ENCODE data around the gene EXTL2. TPM values are rescaled to one million over a fixed set of nuclear protein-coding genes. Genes with fewer than 3 reads are reported as not detected.

The EXTL2 gene
- total RNA-seq, 2 experiments from 2014 or later = 4.5 to 5.0 TPM

- POLR2A ChIA-PET = interaction anchor here (0.6 kb wide), 1 partner anchor 9 kb away, joined by 3 read pairs; no protein-coding TSS in a partner anchor
- CTCF ChIA-PET = interaction anchor here (0.9 to 1.8 kb wide), 4 partner anchors 11 to 360 kb away, joined by 3 to 4 read pairs (median 4); no protein-coding TSS in a partner anchor
- no peak overlapping the region for H3K27ac Mint-ChIP-seq
- H3K36me3 Mint-ChIP-seq (ENCODE audit: low read depth) = peaks cover 33% of the 10 kb centered on the region
- ATAC-seq = no peak
- peaks cover 16% of the 10 kb centered on the region for H3K9me3 Mint-ChIP-seq (ENCODE audit: low read depth)
- peaks cover 62% of the 10 kb centered on the region for H3K4me1 Mint-ChIP-seq
- H3K27me3 Mint-ChIP-seq = no peaks in the 10 kb centered on the region
- DNase-seq = no peak
- intact Hi-C loops (cut with DNase I, micrococcal nuclease) = loop anchor here in 1 of 2 experiments (5.0 kb wide), 1 partner anchor 79 kb away; no protein-coding TSS in a partner anchor
- no peak overlapping the region for H3K4me3 Mint-ChIP-seq
These were observed 33.5 kb upstream of the EXTL2 start for GRCh38 chr1:100928128-100928527.

GRCh38 chr1:100927276-100927675, 32.6 kb upstream of the EXTL2 start:
- POLR2A ChIA-PET = no interaction called here
- peaks cover 31% of the 10 kb centered on the region for H3K36me3 Mint-ChIP-seq (ENCODE audit: low read depth)
- DNase-seq = peak; percentile 55
- peak; percentile 78 for ATAC-seq
- no peak overlapping the region for H3K4me3 Mint-ChIP-seq
- CTCF ChIA-PET = interaction anchor here (0.6 to 1.1 kb wide), 5 partner anchors 101 to 364 kb away, joined by 3 to 5 read pairs (median 4); no protein-coding TSS in a partner anchor
- peaks cover 64% of the 10 kb centered on the region for H3K4me1 Mint-ChIP-seq
- no peaks in the 10 kb centered on the region for H3K27me3 Mint-ChIP-seq
- H3K9me3 Mint-ChIP-seq (ENCODE audit: low read depth) = peaks cover 14% of the 10 kb centered on the region
- H3K27ac Mint-ChIP-seq = no peak overlapping the region
- intact Hi-C loops (cut with DNase I, micrococcal nuclease) = loop anchor here in 1 of 2 experiments (2.0 to 5.0 kb wide), 2 partner anchors 80 to 210 kb away; no protein-coding TSS in a partner anchor

GRCh38 chr1:100926240-100926639, 31.6 kb upstream of the EXTL2 start:
- peaks cover 29% of the 10 kb centered on the region for H3K36me3 Mint-ChIP-seq (ENCODE audit: low read depth)
- CTCF ChIA-PET = interaction anchor here (6.2 kb wide), 1 partner anchor 363 kb away, joined by 98 read pairs; no protein-coding TSS in a partner anchor
- H3K4me3 Mint-ChIP-seq = no peak overlapping the region
- H3K27ac Mint-ChIP-seq = peak overlapping the region; percentile 87
- no peaks in the 10 kb centered on the region for H3K27me3 Mint-ChIP-seq
- DNase-seq = no peak
- peaks cover 60% of the 10 kb centered on the region for H3K4me1 Mint-ChIP-seq
- intact Hi-C loops (cut with DNase I, micrococcal nuclease) = loop anchor here in 1 of 2 experiments (2.0 to 5.0 kb wide), 2 partner anchors 81 to 211 kb away; no protein-coding TSS in a partner anchor
- peaks cover 14% of the 10 kb centered on the region for H3K9me3 Mint-ChIP-seq (ENCODE audit: low read depth)
- POLR2A ChIA-PET = no interaction called here
- ATAC-seq = peak; percentile 22

- DNase-seq (no peak), ATAC-seq (no peak)
- Mint-ChIP-seq H3K27me3 (no peaks in the 10 kb centered on the region), H3K36me3 (ENCODE audit: low read depth) (peaks cover 25% of the 10 kb centered on the region), H3K27ac (peak overlapping the region; percentile 87), H3K4me3 (no peak overlapping the region), H3K9me3 (ENCODE audit: low read depth) (peaks cover 14% of the 10 kb centered on the region), H3K4me1 (peaks cover 54% of the 10 kb centered on the region)
- CTCF ChIA-PET = interaction anchor here (0.9 to 6.2 kb wide), 4 partner anchors 10 to 433 kb away, joined by 3 to 98 read pairs (median 4); no protein-coding TSS in a partner anchor
- intact Hi-C loops (cut with DNase I, micrococcal nuclease) = loop anchor here (2.0 to 5.0 kb wide), 5 partner anchors 82 to 254 kb away; partner anchors contain the start of gene DPH5 (in 1 of the 2)
- POLR2A ChIA-PET = no interaction called here
These were observed 30.3 kb upstream of the EXTL2 start for GRCh38 chr1:100924991-100925390.

GRCh38 chr1:100924212-100924611, 29.6 kb upstream of the EXTL2 start:
- POLR2A ChIA-PET = no interaction called here
- no peaks in the 10 kb centered on the region for H3K27me3 Mint-ChIP-seq
- peak; percentile 43 for ATAC-seq
- H3K36me3 Mint-ChIP-seq (ENCODE audit: low read depth) = peaks cover 23% of the 10 kb centered on the region
- H3K4me3 Mint-ChIP-seq = no peak overlapping the region
- H3K4me1 Mint-ChIP-seq = peaks cover 50% of the 10 kb centered on the region
- CTCF ChIA-PET = interaction anchor here (1.5 to 6.2 kb wide), 4 partner anchors 320 to 433 kb away, joined by 5 to 98 read pairs (median 6); no protein-coding TSS in a partner anchor
- peak; percentile 59 for DNase-seq
- intact Hi-C loops (cut with DNase I, micrococcal nuclease) = loop anchor here (2.0 to 5.0 kb wide), 4 partner anchors 103 to 255 kb away; partner anchors contain the start of gene DPH5 (in 1 of the 2)
- peak overlapping the region; percentile 87 for H3K27ac Mint-ChIP-seq
- H3K9me3 Mint-ChIP-seq (ENCODE audit: low read depth) = peaks cover 14% of the 10 kb centered on the region

GRCh38 chr1:100921110-100921706, 26.6 kb upstream of the EXTL2 start:
- peaks cover 43% of the 10 kb centered on the region for H3K4me1 Mint-ChIP-seq
- CTCF ChIA-PET = interaction anchor here (0.6 to 6.2 kb wide), 28 partner anchors 10 to 437 kb away, joined by 3 to 98 read pairs (median 4); no protein-coding TSS in a partner anchor

GRCh38 chr1:100912019-100912418, 17.4 kb upstream of the EXTL2 start:
- Mint-ChIP-seq H3K36me3 (ENCODE audit: low read depth) (peaks cover 70% of the 10 kb centered on the region), H3K9me3 (ENCODE audit: low read depth) (no peaks in the 10 kb centered on the region), H3K4me1 (peaks cover 32% of the 10 kb centered on the region), H3K27ac (no peak overlapping the region), H3K27me3 (no peaks in the 10 kb centered on the region), H3K4me3 (no peak overlapping the region)
- ATAC-seq = no peak
- ChIA-PET POLR2A (no interaction called here), CTCF (interaction anchor here (0.7 to 1.0 kb wide), 2 partner anchors 10 to 99 kb away, joined by 4 read pairs; no protein-coding TSS in a partner anchor)
- intact Hi-C loops (cut with DNase I, micrococcal nuclease) = no loop called here
- no peak for DNase-seq

More at GRCh38 chr1:100921110-100921706, 26.6 kb upstream of the EXTL2 start:
- peaks cover 28% of the 10 kb centered on the region for H3K36me3 Mint-ChIP-seq (ENCODE audit: low read depth)
- H3K27ac Mint-ChIP-seq = peak overlapping the region; percentile 70
- H3K9me3 Mint-ChIP-seq (ENCODE audit: low read depth) = peaks cover 12% of the 10 kb centered on the region
- H3K27me3 Mint-ChIP-seq = no peaks in the 10 kb centered on the region
- DNase-seq (no peak), ATAC-seq (no peak)
- intact Hi-C loops (cut with DNase I, micrococcal nuclease) = loop anchor here (1.0 to 5.0 kb wide), 8 partner anchors 24 to 436 kb away; partner anchors contain the start of genes DPH5 (in 1 of the 2) and SLC30A7 (in 1 of the 2)
- no peak overlapping the region for H3K4me3 Mint-ChIP-seq
- POLR2A ChIA-PET = no interaction called here

GRCh38 chr1:100909018-100909417, 14.4 kb upstream of the EXTL2 start:
- Mint-ChIP-seq H3K9me3 (ENCODE audit: low read depth) (no peaks in the 10 kb centered on the region), H3K27me3 (no peaks in the 10 kb centered on the region), H3K4me3 (no peak overlapping the region), H3K27ac (peak overlapping the region; percentile 7), H3K36me3 (ENCODE audit: low read depth) (peaks cover 72% of the 10 kb centered on the region), H3K4me1 (peaks cover 48% of the 10 kb centered on the region)
- ChIA-PET CTCF (interaction anchor here (0.6 to 3.0 kb wide), 15 partner anchors 8 to 1849 kb away, joined by 3 to 16 read pairs (median 4); partner anchors contain the start of gene EXTL2), POLR2A (interaction anchor here (0.6 kb wide), 2 partner anchors 15 to 331 kb away, joined by 3 to 4 read pairs; no protein-coding TSS in a partner anchor)
- DNase-seq = no peak
- intact Hi-C loops (cut with DNase I, micrococcal nuclease) = no loop called here
- ATAC-seq = peak; percentile 91

- peaks cover 65% of the 10 kb centered on the region for H3K36me3 Mint-ChIP-seq (ENCODE audit: low read depth)
These were observed 13.2 kb upstream of the EXTL2 start for GRCh38 chr1:100907887-100908286.

GRCh38 chr1:100905181-100905580, 10.5 kb upstream of the EXTL2 start:
- Mint-ChIP-seq H3K9me3 (ENCODE audit: low read depth) (no peaks in the 10 kb centered on the region), H3K4me1 (peaks cover 60% of the 10 kb centered on the region), H3K4me3 (no peak overlapping the region), H3K36me3 (ENCODE audit: low read depth) (peaks cover 58% of the 10 kb centered on the region), H3K27me3 (no peaks in the 10 kb centered on the region), H3K27ac (no peak overlapping the region)
- DNase-seq (no peak), ATAC-seq (no peak)
- ChIA-PET CTCF (no interaction called here), POLR2A (interaction anchor here (0.7 kb wide), 1 partner anchor 88 kb away, joined by 4 read pairs; no protein-coding TSS in a partner anchor)
- intact Hi-C loops (cut with DNase I, micrococcal nuclease) = no loop called here

More at GRCh38 chr1:100907887-100908286, 13.2 kb upstream of the EXTL2 start:
- Mint-ChIP-seq H3K4me3 (no peak overlapping the region), H3K9me3 (ENCODE audit: low read depth) (no peaks in the 10 kb centered on the region), H3K27me3 (no peaks in the 10 kb centered on the region), H3K4me1 (peaks cover 47% of the 10 kb centered on the region), H3K27ac (peak overlapping the region; percentile 21)
- ChIA-PET CTCF (interaction anchor here (0.6 to 3.0 kb wide), 5 partner anchors 10 to 402 kb away, joined by 4 to 16 read pairs (median 4); no protein-coding TSS in a partner anchor), POLR2A (no interaction called here)
- intact Hi-C loops (cut with DNase I, micrococcal nuclease) = no loop called here
- ATAC-seq (no peak), DNase-seq (no peak)

GRCh38 chr1:100904528-100904927, 9.9 kb upstream of the EXTL2 start:
- Mint-ChIP-seq H3K9me3 (ENCODE audit: low read depth) (no peaks in the 10 kb centered on the region), H3K36me3 (ENCODE audit: low read depth) (peaks cover 62% of the 10 kb centered on the region), H3K4me1 (peaks cover 64% of the 10 kb centered on the region), H3K4me3 (no peak overlapping the region), H3K27ac (no peak overlapping the region), H3K27me3 (no peaks in the 10 kb centered on the region)
- DNase-seq (no peak), ATAC-seq (no peak)
- ChIA-PET POLR2A (no interaction called here), CTCF (no interaction called here)
- intact Hi-C loops (cut with DNase I, micrococcal nuclease) = no loop called here
